NK-92 treated with Interleukin-12 subunit alpha and Interleukin-12 subunit beta, amount 100 ng/mL, for 24 hours (cell line): ENCODE data around the gene ZBTB44.
"Not testable (repeated sequence)": the region's sequence is repeated elsewhere in the genome, so short reads cannot be mapped to it uniquely, and the experiment has no call there.

ENCODE experiments used
- DNase-seq: peaks from one replicate; lab custom pipeline; 2025; lab: John Stamatoyannopoulos, UW

The ZBTB44 gene

DNA sequence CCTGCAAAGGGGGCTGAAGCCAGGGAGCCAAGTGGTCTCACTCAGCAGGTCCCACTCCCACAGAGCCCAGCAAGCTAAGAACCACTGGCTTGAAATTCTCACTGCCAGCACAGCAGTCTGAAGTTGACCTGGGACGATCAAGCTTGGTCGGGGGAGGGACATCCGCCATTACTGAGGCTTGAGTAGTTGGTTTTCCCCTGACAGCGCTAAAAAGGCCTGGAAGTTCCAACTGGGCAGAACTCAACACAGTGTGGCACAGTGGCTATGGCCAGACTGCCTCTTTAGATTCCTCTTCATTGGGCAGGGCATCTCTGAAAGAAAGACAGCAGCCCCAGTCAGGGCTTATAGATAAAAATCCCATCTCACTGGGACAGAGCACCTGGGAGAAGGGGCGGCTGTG is 64.8 kb downstream of the ZBTB44 start:
- DNase-seq = not testable (repeated sequence)

DNA sequence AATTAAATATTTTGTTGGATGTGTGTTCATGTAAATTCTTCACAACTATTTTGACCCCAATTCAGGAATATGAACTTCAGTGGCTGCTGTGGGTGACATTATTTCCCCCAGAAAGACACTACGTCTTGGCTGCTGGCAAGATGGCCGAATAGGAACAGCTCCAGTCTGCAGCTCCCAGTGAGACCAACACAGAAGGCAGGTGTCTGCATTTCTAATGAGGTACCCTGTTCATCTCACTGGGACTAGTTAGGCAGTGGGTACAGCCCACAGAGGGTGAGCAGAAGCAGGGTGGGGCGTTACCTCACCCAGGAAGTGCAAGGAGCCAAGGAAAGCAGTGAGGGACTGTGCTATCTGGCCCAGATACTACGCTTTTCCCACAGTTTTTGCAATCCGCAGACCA is 65.3 kb downstream of the ZBTB44 start:
- no peak for DNase-seq

DNA sequence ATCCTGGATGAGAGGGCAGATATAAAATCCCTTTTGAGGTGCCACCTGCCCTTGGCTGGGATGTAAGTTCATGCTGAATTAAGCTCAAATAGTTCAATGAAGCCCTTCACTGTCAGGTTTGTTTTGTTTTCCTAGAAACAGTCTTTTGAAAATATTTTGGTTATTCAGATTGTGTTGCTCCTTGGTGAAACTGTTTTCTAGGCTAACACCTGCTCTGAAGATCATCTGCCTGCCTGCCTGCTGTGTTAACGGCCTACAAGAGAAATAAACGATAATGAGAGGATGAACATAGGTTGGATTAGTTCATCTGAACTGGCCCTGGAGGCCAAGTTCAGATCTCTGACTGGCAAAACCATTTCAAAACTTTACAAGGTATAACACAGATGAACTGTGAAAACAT is 67.4 kb downstream of the ZBTB44 start:
- no peak for DNase-seq

DNA sequence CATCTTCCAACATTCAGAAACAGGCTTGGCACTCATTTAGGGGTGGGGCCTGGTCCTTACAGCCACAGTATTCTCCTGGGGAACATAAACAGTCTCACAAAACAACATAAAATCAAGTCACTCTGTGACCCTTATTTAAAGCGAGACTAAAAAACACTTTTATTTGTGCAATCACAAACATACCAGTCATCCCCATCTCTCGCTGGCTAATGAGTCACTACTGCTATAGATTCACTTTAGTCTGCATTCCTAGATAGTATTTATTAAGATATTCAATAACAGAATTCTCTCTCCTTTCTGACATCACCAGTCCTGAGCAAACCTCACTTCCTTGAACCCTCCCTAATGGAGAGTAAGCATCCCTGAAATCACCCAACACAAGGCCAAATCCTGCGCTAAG is 68.0 kb downstream of the ZBTB44 start:
- DNase-seq = no peak

DNA sequence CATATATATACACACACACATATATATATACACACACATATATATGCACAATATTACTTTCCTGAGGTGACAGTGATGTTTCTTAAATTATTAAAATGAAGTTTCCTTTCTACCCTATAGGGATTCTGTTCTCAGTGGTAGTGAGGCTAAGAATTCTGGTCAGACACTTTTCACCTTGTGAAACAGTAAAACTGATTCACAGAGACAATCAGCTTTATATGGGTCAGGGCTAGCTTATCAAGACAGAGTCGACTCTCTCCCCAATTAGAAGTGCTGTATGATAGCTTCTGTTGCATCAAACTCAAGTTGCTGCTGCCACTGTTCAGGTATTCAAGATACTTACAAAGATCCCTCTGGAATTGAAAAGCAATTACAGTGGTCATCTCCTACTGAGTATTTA is 68.4 kb downstream of the ZBTB44 start:
- DNase-seq = no peak

DNA sequence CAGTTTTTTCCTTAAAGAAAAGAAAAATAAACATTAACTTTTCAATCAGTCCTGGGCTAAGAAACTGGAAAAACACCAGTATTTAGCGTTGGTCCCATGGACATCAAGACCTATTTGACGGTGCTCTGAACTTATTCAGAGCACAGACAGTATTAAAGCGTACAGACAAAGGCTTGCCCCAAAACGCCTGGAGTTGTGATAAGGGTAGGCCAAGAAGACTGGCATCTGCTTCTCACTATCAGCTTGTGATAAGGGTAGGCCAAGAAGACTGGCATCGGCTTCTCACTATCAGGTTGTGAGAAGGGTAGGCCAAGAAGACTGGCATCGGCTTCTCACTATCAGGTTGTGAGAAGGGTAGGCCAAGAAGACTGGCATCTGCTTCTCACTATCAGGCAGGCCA is 69.3 kb downstream of the ZBTB44 start:
- DNase-seq = not testable (repeated sequence)

DNA sequence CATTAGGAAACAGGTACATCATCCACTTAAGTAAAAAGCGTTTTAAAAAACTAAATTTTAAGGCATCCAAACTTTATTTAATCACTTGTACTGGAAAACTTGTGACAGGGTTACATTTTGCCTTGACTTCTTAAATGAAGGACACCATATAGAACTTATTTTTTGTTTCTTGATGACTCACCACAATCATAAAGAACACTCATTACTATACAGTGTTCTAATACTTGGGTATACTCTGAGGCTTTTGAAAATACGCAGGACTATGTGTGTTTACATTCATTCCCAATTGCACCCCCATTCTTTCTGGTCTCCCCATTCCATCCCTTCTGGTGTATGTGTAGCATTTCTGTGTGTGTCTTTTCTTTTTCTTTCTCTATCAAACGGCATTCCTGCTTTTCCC is 69.9 kb downstream of the ZBTB44 start:
- no peak for DNase-seq

DNA sequence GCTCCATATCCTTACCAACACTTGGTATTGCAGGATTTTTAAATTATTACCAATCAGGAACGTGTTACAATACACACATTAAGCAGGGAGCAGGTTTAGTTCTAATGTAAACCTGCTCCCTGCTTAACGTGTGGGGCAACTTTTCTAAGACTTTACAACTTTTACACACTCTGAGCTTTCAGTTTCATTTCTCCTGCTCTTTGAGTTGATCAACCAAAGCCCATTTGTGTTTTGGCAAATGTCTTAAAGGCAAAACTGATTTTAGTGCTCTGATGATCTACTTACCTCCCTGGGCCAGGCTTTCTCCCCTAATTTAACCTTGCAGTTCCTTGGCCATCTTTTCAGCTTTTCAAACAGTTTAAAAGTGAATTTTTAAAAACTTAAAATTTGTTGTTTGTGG is 70.9 kb downstream of the ZBTB44 start:
- no peak for DNase-seq

DNA sequence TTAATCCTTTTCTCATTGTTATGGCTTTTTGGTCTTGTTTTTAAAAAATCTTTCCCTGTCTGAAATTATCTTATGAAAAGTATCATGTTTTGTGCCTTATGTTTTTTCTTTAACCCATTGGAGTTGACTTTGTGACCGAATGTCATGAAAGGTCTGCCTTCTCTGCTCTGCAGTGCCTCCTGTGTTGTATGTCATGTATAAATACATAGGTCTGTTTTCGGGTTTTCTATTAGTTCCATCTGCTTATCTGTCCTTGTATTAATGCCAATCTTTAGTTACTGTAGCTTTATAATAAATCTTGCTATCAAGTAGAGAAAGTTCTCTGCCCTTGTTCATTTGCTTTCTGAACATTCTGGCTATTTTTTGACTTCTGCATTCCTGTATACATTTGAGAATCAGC is 73.0 kb downstream of the ZBTB44 start:
- no peak for DNase-seq

DNA sequence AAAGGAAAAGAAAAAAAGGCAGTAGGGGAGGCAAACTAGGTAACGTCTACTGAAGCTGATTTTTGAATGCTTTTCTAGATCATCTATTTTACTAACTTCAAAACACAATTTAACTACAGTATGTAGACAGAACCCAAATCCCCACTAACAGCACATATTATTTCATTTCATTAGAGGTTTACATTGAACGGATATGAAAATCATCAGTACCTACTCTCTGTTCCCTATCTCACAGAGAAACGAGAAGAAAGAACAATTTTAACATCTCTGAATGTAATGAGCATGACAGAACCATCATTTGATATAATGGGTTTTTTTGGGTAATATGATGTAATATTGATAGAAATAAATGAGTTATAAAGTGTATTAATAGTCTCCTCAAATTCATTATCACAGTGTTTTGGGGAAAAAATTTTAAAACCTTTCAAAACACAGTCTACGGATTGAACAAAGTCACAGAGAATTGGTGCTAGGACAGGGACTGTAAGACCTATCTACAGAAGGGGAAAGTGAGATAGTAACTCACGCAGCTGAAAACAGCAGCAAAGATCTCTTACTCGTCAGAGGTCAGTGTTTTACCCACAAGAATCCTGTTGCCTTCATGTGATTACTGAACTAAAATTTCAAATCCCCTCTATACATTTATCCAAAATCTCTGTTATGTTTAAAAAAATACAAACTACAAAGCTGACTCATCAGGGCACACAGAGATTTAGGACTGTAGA is 77.3 kb downstream of the ZBTB44 start:
- no peak for DNase-seq

DNA sequence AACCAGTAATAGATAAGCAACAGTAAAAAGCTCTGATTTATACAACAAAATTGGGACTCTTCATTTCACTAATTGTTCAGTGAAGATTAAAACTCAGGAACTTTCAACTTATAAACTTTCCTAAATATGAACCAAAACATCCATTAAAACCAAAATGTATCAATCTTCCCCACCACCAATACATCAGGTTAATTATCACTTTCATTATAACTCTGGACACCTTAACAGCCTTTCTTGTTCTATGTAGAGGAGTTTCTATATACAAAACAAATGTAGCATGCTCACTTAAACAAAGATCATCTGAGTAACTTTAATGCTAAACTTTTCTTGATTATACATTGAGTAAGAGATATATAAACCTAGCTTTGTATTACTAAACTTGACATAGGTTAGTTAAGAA is 80.4 kb downstream of the ZBTB44 start:
- no peak for DNase-seq

DNA sequence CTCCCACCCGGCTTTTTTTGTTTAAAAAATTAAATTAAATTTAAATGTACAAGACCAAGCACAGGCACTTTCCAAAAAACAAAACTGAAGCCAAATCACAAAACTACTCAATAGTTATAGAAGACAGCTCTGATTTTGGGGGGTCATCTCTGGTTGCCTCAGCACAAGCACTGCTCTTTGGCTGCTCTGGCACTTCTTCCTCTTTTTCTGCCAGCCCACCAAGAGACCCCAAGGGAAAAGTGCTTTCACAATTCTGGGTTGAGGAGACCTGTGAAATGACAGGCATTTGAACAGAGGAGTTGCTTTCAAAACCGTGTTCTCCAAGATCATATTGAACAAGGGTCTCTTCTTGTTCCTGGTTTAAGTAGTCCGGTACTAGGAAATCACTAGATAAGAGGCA is 80.8 kb downstream of the ZBTB44 start:
- not testable (repeated sequence) for DNase-seq

DNA sequence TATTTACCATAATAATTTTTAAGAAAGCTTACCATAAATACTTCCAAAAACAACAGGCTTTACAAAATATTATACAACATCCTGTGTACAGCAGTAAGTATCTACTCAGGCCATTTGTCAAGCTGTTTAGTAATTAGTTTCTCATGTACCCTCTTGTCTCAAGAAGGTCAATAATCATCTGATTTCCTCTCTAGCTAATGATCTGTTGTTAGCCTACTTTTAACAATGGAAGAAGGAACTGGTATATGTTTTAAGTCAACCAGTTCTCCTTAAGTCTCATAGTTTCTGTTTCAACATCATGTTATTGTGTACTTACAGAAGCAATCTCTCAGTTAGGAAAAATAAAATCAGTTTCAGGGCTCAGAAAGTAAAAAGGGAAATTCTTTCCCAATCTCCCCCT is 81.2 kb downstream of the ZBTB44 start:
- not testable (repeated sequence) for DNase-seq

DNA sequence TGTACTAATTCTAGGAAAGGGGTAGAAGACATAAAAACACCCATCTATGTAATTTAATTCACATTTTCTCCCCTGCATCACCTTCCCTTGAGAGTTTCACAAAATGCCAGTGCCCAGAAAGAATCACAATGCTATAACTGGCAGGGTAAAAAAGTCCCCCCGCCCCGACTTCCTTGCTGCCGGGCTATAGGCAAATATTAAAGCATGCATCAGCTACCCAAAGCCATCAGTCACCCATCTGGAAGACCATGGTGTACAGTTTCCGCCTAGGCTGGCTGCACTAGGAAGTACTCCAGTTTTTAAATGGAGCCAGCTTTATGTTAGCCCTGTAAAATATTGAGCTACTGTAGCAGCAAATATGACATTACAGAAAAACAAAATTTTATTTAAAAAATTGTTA is 87.3 kb downstream of the ZBTB44 start:
- no peak for DNase-seq

DNA sequence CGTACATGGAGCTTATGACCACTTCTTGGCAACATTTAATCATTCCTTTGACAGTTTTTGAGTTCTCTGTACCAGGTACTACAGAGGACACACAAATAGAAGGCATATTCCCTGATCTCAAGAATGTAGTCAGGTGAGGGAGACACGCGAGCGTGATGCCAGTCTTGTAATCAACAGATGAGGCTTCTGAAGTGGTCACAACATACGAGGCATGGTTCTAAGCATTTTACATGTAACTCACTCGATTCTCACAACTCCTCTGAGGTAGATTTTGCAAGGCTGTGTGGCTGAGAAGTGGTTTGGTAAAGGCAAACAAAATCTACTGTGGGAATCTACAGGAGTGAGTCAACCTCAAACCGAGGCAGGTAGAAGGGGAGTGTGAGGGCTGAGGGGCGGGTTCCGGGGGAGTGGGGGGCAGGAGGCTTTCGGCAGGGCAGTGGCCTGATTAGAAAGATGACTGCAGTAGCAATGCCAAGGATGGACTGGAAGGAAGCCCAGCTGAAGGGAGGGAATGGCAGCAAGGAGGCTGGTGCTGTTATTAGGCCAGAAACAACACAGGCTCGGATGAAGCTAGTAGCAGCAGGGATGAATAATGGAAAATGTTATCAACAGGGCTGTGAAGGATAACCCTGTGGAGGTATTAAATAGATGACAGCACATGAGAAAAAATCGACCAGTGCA is 91.3 kb downstream of the ZBTB44 start:
- no peak for DNase-seq

DNA sequence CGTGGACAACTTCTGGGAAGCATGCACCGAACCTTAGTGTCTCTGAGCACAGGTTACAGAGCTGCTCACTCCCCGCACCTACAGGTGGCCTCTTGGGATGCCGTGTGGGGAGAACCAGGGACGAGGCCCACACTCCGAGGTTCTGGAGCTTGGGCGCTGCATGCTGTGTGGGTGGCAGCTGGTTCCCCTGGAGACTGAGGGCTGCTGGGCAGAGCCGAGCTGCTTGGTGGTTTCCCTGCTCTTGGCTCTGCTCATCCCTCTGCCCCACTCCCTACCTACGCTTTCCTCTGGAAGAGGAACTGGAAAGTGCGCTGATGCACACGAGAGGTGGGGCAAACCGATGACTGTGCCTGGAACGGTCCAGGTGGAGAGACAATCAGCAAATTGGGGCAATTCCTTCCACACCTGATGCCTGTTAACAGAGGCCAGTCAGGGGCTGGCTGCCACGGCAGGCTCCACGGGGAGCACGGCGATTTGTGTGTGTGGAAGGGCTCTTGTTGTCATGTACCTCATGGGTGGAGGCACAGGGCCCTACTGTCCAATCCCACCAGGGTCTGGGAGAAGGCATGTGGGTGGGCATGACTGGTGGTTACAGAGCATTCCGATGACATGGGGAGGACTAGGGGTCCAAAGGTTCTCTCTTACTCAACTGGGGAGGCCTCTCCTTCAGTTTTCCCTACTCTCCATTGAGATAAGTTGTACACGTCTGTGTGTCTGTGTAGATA is 94.2 kb downstream of the ZBTB44 start:
- no peak for DNase-seq

DNA sequence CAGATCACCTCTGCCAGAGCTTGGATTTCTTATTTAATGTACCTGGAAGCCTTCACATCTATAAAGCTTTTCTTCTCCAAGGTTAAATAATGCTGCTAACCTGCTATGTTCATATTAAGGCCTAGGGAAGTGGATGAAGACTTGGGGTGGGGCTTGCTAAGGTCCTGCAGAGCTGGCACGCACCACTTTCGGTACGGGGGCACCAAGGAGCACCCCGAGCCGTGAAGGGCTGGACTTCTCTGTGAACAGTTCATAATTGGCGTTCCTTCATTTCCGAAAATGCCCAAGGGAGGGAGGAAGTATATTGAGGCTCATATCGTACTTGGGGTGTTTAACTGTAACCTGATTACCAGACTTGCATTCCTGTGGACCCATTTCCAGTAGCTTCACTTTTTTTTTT is 95.6 kb downstream of the ZBTB44 start:
- DNase-seq = no peak

DNA sequence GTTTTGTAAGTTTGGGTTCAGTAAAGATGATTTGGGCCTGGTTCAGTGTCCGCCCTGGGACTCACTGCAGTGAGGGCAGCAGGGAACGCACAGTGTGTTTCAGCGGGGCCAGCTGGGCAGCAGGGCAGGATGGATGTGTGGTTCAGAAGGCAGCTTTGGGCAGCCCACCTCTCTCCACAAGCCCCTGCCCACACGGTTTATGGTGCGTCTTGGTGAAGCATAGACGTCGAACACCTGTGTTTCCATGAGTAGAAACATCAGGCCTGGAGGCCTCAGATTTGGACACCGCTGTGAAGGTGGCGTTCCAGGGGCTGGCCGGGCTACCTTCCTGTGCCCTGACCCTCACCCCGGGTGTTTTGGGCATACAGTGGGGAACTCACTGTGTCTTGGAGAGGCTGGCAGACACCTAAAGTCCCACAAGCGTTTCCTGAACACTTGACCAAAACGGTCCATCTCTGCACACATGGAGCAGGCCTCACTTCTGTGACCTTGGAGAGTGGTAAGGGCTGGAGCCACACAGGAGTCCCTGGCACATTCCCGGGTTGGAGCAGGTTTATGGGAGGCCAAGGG is 96.1 kb downstream of the ZBTB44 start:
- no peak for DNase-seq

DNA sequence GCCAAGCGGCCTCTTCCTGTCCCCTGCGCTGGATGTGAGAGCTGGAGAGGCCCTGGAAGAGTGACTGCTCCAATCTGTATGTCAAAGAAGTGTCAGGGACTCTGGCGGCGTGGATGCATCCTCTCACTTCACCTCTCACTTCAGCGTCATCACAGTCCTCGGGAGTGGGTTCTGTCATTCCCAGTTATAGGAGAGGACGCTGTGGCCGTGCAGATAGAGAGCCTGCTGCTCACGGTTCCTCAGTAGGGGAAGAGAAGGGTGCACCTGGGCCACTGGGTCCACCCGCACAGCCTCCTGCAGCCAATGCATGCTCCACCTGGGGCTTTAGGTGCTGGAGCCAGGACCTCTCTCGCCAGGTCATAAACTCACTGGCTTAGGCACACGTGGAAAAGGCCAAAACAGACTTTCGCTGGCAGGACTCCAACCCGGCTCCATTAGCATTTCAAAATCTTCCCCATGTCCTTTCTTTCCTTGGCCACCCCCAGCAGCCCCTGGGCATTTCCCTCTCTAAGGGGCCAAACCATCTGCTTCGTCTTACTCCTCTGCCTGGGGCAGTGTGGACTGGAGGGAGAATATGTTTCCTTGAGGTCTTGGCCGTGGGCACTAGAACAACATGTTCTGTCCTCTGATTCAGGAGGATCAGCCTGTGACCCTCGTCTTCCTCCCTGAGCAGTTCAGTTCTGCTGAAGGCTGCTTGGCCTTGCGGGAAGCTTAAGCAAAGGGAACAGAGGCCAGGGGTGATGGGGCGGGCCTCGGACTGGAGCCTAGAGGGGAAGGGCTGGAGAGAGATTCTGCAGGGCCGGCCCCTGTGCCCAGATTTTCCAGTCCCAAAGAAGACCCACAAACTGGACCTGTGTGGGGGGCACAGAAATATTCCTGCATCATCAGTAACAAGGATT is 97.3 kb downstream of the ZBTB44 start:
- DNase-seq = no peak

DNA sequence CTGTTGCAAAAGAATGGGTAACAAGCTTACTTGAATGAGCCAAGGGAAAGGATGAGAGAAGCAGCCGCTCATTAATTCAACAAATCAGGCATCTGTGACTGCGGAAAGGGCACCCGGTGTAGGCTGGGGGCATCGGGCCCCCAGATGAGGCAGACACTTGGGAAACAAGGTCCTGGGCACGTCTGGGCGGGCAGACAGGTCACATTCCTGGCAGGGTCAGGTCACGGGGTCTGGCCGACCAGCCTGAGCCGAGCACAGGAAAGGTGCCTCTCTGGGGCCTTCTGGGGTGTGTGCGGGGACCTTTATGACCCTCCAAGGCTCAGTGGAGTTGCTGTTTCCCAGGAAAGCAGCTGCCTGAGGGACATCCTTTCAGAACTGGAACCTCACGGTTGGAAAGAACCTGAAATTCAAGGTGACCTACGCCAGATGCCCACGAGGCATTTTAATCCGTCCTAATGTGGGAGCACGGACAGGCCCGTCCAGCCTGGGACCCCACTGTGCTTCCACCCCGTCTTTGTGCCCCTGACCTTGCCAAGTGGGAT is 98.1 kb downstream of the ZBTB44 start:
- DNase-seq = no peak

DNA sequence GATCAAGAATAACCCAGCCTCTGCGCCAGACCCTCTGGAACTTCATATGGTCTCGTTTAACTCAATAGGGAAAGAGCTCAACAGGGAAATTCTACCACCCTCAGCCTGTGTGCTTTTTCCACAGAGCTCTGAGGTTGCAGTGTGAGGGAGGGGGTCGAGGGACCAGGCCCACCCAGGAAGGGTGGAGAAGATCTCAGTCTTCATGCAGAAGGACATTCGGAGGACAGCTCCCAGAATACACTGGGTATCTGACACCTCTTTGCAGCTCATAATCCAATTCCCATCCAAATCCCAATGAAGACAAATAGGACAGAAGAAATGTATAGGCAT is 98.5 kb downstream of the ZBTB44 start:
- no peak for DNase-seq
